Common myeloid progenitor, CD34-positive (primary cell): ENCODE results near the gene UCN2.

Experiments used
- CTCF ChIA-PET: fragments of 350-600 bp; sonication (Branson Sonifier 250); formaldehyde crosslinking; loops from one replicate; lab custom pipeline; 2021; ENCODE audit warnings: antibody characterized with exemption; lab: Charles Lee
- POLR2A ChIA-PET: fragments of 350-600 bp; sonication (Branson Sonifier 250); formaldehyde crosslinking; loops from one replicate; lab custom pipeline; 2021; ENCODE audit warnings: antibody characterized with exemption; lab: Charles Lee
- DNase-seq, 3 donors: peaks; one replicate each; pipeline versions ENCODE4 v3.0.0 to v3.0.0-alpha.2; 2013
- H3K27ac ChIP-seq, 2 experiments: 1 replicate in 1 of 2; 2 replicates in 1 of 2; pipeline ENCODE4 v1.7.0; 2013; ENCODE audit warnings: inconsistent platforms in 2 of 2, low read length in 2 of 2, mild to moderate bottlenecking in 2 of 2, low read depth in 1 of 2, moderate library complexity in 1 of 2; ENCODE audit not compliant: severe bottlenecking in 2 of 2, insufficient read depth in 1 of 2, poor library complexity in 1 of 2
- H3K27me3 ChIP-seq, 5 experiments: replicated peaks in 2 of 5; 1 replicate in 3 of 5; 2 replicates in 2 of 5; pipeline versions ENCODE4 v1.6.1 to v1.7.0; 2013; ENCODE audit warnings: low read length in 4 of 5, mild to moderate bottlenecking in 2 of 5, moderate library complexity in 2 of 5, inconsistent platforms in 1 of 5; ENCODE audit not compliant: insufficient read depth in 5 of 5, control insufficient read depth in 4 of 5
- H3K36me3 ChIP-seq, 4 experiments: 1 replicate in 2 of 4; 2 replicates in 2 of 4; pipeline versions ENCODE4 v1.6.1 to v1.7.0; 2013; ENCODE audit warnings: low read length in 3 of 4, control low read depth in 1 of 4, mild to moderate bottlenecking in 1 of 4; ENCODE audit not compliant: control insufficient read depth in 4 of 4, insufficient read depth in 4 of 4
- H3K4me1 ChIP-seq, 4 experiments: 1 replicate in 3 of 4; 2 replicates in 1 of 4; pipeline versions ENCODE4 v1.6.1 to v1.7.1; 2013; ENCODE audit warnings: low read length in 3 of 4, mild to moderate bottlenecking in 3 of 4, control low read depth in 1 of 4, inconsistent platforms in 1 of 4, moderate library complexity in 1 of 4; ENCODE audit not compliant: control insufficient read depth in 4 of 4, insufficient read depth in 4 of 4; ENCODE audit errors: control extremely low read depth in 1 of 4
- H3K4me3 ChIP-seq, 7 experiments: 1 replicate in 4 of 7; 2 replicates in 3 of 7; pipeline versions ENCODE4 v1.5.1 to v1.7.0; 2013; ENCODE audit warnings: mild to moderate bottlenecking in 7 of 7, low read length in 6 of 7, moderate library complexity in 6 of 7, inconsistent platforms in 2 of 7, low read depth in 2 of 7, control low read depth in 1 of 7; ENCODE audit not compliant: insufficient read depth in 4 of 7, control insufficient read depth in 1 of 7; ENCODE audit errors: extremely low read depth in 1 of 7
- H3K9me3 ChIP-seq, 5 experiments: 1 replicate in 4 of 5; 2 replicates in 1 of 5; pipeline versions ENCODE4 v1.6.1 to v1.7.1; 2013; ENCODE audit warnings: low read length in 4 of 5, mild to moderate bottlenecking in 2 of 5, inconsistent platforms in 1 of 5, low read depth in 1 of 5, moderate library complexity in 1 of 5; ENCODE audit not compliant: control insufficient read depth in 4 of 5, insufficient read depth in 2 of 5; ENCODE audit errors: control extremely low read depth in 1 of 5
- WGBS: methylation state at CpG from one replicate; pipeline ENCODE4 v1.1.5; 2013; ENCODE audit not compliant: insufficient coverage; 5-methylcytosine and 5-hydroxymethylcytosine counted together

Gene UCN2

GRCh38 chr3:48555949-48556795 lies 7.4 kb downstream of the UCN2 start:
- DNase-seq = no peak
- WGBS = 22% methylated on average over 25 of the region's 29 CpGs
- POLR2A ChIA-PET = interaction anchor here (0.6 to 0.9 kb wide), 3 partner anchors 84 to 396 kb away, joined by 3 to 6 read pairs (median 3); no protein-coding TSS in a partner anchor
- H3K27ac ChIP-seq = peak overlapping the region in 1 of 2 experiments; percentile 66
- no peaks in the 10 kb centered on the region for H3K9me3 ChIP-seq
- no peaks in the 10 kb centered on the region for H3K27me3 ChIP-seq
- peaks cover 4 to 68% (median 52%) of the 10 kb centered on the region in 4 experiments for H3K4me1 ChIP-seq
- CTCF ChIA-PET = interaction anchor here (0.7 to 6.4 kb wide), 7 partner anchors 7 to 183 kb away, joined by 3 to 32 read pairs (median 3); partner anchors contain the start of genes CCDC51 and TMA7
- H3K4me3 ChIP-seq = peak overlapping the region; percentile 40 to 86 (median 73)
- no peaks in the 10 kb centered on the region for H3K36me3 ChIP-seq

- POLR2A ChIA-PET = interaction anchor here (0.6 to 0.9 kb wide), 3 partner anchors 83 to 397 kb away, joined by 3 to 6 read pairs (median 3); no protein-coding TSS in a partner anchor
- H3K36me3 ChIP-seq = no peaks in the 10 kb centered on the region
- H3K9me3 ChIP-seq = no peaks in the 10 kb centered on the region
- CTCF ChIA-PET = interaction anchor here (0.7 to 1.3 kb wide), 6 partner anchors 10 to 184 kb away, joined by 3 to 4 read pairs (median 3); partner anchors contain the start of genes CCDC51 and TMA7
- no peak for DNase-seq
- H3K4me1 ChIP-seq = peaks cover 2 to 60% (median 44%) of the 10 kb centered on the region in 4 experiments
- H3K27me3 ChIP-seq = no peaks in the 10 kb centered on the region
- 97% methylated on average over 7 of the region's 10 CpGs for WGBS
- H3K4me3 ChIP-seq = peak overlapping the region in 3 of 7 experiments; percentile 40 to 80 (median 75)
- H3K27ac ChIP-seq = peak overlapping the region in 1 of 2 experiments; percentile 66
Observed at GRCh38 chr3:48555231-48555948, 8.2 kb downstream of the UCN2 start.

GRCh38 chr3:48553886-48554845 lies 9.4 kb downstream of the UCN2 start:
- no peak for DNase-seq
- Histone ChIP-seq H3K4me1 (peaks cover 0 to 58% (median 38%) of the 10 kb centered on the region in 4 experiments), H3K27me3 (no peaks in the 10 kb centered on the region), H3K9me3 (no peaks in the 10 kb centered on the region), H3K36me3 (no peaks in the 10 kb centered on the region), H3K27ac (no peak overlapping the region), H3K4me3 (no peak overlapping the region)
- CTCF ChIA-PET = interaction anchor here (0.7 to 7.7 kb wide), 9 partner anchors 9 to 279 kb away, joined by 3 to 48 read pairs (median 4); no protein-coding TSS in a partner anchor
- 91% methylated on average over 11 of the region's 14 CpGs for WGBS
- POLR2A ChIA-PET = interaction anchor here (0.9 kb wide), 1 partner anchor 12 kb away, joined by 3 read pairs; no protein-coding TSS in a partner anchor

GRCh38 chr3:48553361-48553760 lies 10.2 kb downstream of the UCN2 start:
- Histone ChIP-seq H3K27ac (no peak overlapping the region), H3K27me3 (no peaks in the 10 kb centered on the region), H3K9me3 (no peaks in the 10 kb centered on the region), H3K36me3 (no peaks in the 10 kb centered on the region), H3K4me3 (no peak overlapping the region), H3K4me1 (peaks cover 0 to 53% (median 34%) of the 10 kb centered on the region in 4 experiments)
- no peak for DNase-seq
- 72% methylated on average over 4 of the region's 5 CpGs for WGBS
- ChIA-PET CTCF (interaction anchor here (0.7 to 7.7 kb wide), 10 partner anchors 8 to 278 kb away, joined by 3 to 48 read pairs (median 4); no protein-coding TSS in a partner anchor), POLR2A (interaction anchor here (0.6 to 0.9 kb wide), 4 partner anchors 11 to 766 kb away, joined by 3 read pairs; partner anchors contain the start of gene ZNF589)

GRCh38 chr3:48552111-48552951 lies 11.2 kb downstream of the UCN2 start:
- Histone ChIP-seq H3K27me3 (no peaks in the 10 kb centered on the region), H3K4me3 (no peak overlapping the region), H3K9me3 (no peaks in the 10 kb centered on the region), H3K4me1 (peaks cover 0 to 44% (median 30%) of the 10 kb centered on the region in 4 experiments), H3K27ac (no peak overlapping the region), H3K36me3 (peaks cover 0 to 5% (median under 1%) of the 10 kb centered on the region in 4 experiments)
- 89% methylated on average over 12 of the region's 14 CpGs for WGBS
- ChIA-PET POLR2A (no interaction called here), CTCF (interaction anchor here (1.2 to 7.7 kb wide), 6 partner anchors 13 to 152 kb away, joined by 3 to 48 read pairs (median 6); no protein-coding TSS in a partner anchor)
- DNase-seq = no peak
